NCI-H1930 (cell line): ENCODE data around the gene WDR93.
A peak's percentile ranks its signal among the peaks of the same experiment; 100 is the strongest.
"Not testable (repeated sequence)": the region's sequence is repeated elsewhere in the genome, so short reads cannot be mapped to it uniquely, and the experiment has no call there.

Source experiments
- DNase-seq, 2 experiments: peaks; one replicate each; lab custom pipeline; 2025; lab: John Stamatoyannopoulos, UW

WDR93 gene

DNA sequence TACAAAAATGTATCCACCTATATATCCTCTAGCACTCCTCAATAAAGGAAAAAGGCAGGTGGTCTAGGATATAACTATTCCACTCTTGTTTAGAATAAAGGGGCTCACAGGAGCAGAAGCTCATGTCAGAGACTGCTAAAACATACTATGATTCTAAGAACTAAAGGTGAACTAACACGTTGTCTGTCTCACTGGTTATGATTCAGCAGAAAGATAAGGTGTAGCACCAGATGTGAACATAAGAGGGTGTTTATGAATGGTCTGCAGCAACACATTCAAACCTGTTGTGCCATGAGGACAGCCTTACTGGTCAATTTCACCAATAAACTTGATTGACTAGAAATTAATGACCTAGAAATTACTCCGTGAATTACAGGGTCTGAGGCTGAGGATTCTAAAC lies 4.6 kb upstream of the WDR93 start:
- DNase-seq, result no peak

DNA sequence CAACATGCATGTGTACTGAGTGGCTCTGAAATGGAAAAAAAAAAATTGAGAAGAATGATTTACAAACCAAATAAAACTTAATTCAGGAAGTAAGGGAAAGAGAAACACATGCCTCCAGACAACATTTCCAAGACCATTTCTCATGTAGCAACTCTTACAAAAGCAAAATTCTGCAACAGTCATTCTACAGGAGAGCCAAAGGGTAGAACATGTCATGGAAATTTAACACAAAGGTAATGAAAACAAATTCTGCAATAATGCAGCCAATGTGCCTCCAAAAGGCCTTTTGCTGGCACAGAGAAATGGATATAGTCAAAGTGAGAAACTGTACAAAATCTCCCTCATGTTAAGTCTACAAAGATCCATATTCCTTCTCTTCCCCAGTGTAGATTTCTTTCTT lies 4.1 kb upstream of the WDR93 start:
- no peak for DNase-seq

DNA sequence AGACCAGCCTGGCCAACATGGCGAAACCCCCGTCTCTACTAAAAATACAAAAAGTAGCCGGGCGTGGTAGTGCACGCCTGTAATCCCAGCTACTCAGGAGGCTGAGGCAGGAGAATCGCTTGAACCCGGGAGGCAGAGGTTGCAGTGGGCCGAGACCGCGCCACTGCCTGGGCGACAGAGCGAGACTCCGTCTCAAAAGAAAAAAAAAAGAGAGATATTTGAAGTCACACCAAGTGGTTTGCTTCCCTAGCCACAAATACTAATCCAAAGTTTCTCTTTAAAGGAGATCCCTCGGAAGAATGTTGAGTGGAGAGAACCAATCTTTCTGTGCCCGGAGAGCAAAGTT lies 708 bp upstream of the WDR93 start:
- not testable (repeated sequence) for DNase-seq

DNA sequence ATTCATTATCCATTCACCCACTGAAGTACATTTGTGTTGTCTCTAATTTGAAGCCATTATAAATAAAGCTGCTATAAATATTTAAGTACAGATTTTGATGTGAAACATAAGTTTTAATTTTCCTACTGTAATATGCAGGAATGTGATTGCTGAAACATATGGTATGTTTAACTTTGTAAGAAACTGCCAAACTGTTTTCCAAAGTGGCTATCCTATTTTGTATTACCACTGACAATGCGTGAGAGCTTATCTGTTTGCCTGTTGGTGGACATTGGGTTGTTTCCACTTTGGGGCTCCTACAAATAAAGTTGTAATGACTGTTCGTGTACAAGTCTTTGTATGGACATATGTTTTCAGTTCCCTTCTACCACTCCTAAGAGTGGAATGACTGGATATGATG lies 2.5 kb downstream of the WDR93 start:
- DNase-seq, result no peak

DNA sequence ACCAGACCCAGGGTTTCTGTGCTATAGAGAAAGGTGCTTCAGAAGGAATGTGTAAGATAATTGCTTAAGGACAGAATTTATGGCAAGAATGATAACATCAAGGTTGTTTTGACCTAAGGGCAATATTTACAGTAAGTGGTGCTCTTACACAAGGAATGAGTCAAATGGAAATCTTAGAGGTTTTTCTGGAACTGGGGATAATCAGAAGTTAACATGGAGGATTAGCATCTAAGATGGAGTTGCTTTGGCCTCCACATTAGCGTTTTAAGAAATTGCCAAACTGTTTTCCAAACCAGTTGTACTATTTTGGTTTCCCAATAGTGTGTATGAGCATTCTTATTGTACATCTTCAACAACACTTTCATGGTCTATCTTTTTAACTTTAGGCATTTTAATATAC lies 3.1 kb downstream of the WDR93 start:
- DNase-seq, result no peak

DNA sequence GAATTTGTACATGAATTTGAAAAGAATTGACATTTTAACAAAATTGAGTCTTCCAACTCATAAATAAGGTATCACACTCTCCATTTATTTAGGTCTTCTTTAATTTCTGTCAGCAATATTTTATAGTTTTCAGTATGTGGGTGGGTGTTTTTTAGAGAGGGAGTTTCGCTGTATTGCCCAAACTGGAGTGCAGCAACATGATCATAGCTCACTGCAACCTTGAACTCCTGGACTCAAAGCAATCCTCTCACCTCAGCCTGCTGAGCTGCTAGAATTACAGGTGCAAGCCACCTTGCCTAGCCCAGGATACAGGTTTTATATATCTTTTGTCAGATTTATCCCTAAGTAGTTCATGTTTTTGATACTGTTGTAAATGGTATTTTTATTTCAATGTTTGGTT lies 4.6 kb downstream of the WDR93 start:
- DNase-seq, result no peak

DNA sequence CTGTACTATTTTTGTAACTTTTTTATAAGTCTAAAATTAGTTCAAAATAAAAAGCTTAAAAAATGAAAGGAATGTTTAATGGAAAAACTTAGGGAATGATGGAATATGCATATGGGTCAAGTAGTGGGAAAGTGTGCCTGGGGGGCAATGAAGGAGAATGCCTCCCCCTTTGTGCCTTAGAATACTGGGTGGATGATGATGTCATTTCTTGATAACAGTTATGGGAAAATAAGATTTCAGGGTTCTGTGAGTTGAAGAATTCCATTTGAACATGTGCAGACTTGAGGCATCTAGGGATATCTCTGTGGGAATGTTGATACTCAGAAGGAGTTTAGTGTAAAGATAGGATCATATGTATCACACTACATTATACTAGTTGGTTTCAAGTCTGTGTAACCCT lies 13.8 kb downstream of the WDR93 start:
- no peak for DNase-seq

DNA sequence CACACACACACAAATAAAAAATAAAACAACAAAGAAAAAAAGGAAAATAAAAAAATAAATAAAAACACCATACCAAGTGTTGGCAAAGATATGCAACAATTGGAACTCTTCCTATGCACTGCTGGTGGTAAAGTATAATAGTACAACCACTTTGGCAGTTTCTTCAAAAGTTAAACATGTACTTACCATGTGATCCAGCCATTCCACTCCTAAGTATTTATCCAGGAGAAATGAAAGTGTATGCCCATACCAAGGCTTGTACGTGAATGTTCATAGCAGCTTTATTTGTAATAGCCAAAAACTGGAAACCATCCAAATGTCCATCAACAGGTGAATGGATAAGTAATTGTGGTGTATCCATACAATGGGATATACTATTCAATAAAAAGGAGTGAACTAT lies 17.0 kb downstream of the WDR93 start:
- no peak for DNase-seq

DNA sequence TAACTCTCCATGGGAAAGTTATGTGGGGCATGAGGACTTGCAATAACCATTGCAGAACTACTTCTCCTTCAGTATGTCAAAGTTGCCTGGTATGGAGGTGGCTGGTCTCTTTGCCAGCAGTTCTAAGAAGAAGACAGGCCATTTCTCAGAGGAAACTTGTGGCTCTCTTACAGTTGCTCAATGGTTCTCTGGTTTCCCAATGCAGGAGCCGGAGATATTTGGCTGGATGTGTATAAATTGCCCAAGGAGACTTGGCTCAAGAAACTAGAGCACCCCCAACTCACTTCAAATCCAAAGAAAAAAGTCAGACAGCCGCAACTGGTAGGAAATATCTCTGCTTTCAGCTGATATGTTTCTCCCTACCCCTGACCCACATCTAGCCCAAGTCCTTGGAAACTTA lies 24.2 kb downstream of the WDR93 start:
- DNase-seq, result no peak

DNA sequence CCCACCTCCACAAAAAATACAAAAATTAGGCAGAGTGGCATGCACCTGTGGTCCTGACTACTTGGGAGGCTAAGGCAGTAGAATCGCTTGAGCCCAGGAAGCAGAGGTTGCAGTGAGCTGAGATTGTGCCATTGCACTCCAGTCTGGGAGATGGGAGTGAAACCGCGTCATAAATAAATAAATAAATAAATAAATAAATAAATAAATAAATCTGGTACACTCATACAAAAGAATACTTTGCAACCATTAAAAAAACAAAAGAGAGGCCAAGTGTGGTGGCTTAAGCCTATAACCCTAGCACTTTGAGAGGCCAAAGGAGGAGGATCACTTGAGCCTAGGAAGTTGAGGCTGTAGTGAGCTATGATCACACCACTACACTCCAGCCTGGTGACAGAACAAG lies 32.4 kb downstream of the WDR93 start:
- no peak for DNase-seq

DNA sequence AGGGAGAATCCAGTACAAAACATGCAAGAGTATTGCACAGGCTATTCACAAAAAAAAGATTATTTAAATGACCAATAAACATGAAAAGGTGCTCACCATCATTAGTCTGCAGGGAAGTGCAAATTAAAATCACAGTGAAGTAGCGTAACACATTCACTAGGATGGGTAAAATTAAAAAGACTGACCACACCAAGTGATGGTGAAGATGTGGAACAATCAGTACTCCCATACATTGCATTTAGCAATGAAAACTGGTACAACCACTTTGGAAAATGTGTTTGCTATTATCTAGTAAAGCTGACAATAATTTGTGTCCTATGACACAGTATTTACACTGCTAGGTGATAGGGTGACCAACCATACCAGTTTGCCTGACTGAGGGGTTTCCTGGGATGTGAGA lies 34.0 kb downstream of the WDR93 start:
- DNase-seq, result no peak

DNA sequence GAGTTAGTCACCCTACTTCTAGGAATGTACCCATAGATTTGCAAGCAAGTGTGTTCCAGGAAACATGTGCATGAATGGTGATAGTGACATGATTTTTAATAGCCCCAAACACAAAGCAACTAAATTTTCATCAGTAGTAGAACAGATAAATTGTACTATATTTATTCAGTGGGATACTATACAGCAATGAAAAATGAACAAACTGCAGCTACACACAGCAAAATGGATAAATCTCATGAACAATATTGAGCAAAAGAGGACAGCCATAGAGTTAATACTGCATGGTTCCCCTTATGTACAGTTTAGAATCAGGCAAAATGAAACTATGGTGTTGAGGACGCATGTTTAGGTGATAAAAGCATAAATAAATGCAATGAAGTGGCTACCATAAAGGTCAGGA lies 34.5 kb downstream of the WDR93 start:
- DNase-seq, result no peak

DNA sequence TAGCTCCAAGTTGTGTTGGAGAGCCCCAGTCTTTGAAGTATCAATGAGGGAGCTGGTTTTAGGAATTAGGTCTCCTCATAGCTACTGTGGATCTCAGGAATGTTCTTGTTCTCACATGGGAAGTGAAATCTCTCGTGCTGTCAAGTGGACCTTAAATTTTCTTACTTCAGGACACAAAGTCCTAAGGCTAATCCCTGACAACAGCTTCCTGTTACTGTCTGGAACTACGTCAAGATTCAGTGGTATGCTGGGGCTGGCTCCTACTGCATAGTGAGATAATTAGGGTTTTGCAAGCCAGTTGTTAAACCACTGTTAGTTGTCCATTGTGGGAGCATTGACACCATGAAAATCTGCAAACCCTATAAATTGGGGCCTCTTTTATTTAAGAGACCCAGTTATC lies 37.6 kb downstream of the WDR93 start:
- no peak for DNase-seq

DNA sequence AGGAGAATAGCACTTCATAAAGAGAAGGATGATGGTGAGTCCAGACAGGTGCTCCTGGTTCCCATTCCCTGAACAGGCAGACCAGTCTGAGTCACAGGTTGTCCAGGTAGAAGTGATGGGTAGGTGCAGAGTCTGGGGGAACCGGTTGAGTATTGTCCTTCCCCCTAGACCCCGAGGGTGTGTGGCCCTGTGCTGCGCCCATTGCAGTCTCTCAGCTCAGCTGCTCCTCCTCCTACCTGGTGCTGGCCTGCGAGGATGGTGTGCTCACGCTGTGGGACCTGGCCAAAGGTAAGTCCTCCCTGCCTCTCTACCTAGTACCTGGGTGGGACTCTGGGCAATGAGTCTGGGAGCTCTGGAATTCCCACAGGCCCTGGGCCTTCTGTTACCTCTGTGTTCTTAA lies 40.7 kb downstream of the WDR93 start:
- no peak for DNase-seq

DNA sequence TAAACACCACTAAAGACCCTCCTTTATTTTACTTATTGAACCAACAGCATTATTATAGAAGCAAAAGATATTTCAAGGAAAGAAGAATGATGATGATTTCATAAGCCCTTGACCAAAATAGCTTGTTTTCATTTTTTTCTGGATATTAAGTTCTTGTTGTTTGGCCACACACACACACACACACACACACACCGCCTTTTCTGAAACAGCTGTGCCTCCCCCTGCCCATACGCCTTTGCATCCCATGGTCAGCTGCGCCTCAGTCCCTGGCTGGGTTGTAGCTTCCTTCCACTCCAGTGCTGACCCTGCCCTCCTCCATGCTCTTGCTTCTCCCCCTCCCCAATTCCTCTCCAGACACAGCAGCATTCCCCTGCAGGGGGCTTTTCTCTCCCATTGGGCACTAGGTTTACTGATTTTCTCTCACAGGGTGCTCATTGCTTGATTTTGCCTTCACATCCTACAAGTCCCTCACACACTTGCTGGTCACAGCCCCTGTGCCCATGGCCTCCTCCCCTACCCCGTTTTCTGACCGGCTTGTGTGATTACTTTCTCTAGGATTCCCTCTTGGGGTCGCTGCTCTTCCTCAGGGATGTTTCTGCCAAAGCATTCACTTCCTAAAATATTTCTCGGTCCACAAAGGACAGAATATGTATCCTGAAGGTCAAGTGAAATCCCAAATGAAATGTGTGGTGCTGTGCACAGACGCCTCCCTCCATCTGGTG lies 42.0 kb downstream of the WDR93 start:
- DNase-seq, result no peak

DNA sequence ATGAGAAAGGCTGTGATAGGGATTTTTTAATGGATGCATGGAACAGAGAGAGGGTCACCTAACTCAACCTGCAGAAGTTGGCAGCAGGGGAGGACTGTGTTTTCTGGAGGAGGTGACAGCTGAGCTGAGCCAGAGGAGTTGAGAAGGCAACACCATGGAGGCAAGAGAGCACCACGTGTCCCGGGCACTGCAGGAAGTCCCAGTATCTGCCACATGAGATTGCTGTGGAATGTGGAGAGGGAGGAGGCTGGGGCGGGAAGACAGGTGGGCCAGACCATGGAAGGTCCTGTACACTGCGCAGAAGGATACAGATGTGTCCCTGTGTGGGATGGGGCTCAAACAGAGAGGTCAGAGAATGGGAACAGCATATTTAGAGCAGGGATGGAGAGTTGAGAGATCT lies 45.2 kb downstream of the WDR93 start:
- no peak for DNase-seq

DNA sequence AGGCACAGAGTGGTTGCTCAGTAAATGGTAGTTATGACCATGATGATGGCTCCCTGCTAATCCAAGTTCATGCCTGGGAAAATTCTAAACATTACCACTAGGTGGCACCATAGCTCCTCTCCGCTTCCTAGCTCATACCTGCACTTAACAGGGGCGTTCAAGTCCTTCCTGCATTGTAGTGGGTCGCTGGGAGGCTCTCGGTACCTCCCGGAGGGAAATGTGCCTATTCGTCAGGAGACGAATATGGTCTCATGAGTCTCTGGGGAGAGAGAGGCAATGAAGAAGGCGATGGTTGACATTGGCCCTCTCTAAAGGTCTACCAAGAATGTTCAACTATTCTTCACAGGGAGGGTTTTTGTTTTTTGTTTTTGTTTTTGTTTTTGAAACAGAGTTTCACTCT lies 49.5 kb downstream of the WDR93 start:
- DNase-seq, result peak; percentile 32 to 60

DNA sequence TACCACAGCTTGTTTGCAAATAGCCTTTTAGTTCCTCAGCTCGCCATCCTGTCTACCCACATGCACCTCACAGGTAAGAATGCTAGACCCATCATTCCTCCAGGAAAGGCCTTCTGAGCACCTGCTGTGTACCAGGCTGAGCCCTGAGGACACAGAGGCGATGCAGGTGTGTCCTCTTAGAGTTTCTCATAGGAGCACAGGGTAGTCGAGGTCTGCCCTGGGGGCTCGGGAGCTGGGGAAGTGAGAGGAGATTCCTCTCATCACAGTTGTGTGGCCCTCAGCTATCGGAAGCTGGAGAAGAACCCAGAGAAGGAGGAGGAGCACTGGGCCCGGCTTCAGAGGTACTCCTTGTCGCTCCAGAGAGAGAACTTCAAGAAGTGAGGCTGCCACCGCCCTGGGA lies 52.4 kb downstream of the WDR93 start:
- no peak for DNase-seq

DNA sequence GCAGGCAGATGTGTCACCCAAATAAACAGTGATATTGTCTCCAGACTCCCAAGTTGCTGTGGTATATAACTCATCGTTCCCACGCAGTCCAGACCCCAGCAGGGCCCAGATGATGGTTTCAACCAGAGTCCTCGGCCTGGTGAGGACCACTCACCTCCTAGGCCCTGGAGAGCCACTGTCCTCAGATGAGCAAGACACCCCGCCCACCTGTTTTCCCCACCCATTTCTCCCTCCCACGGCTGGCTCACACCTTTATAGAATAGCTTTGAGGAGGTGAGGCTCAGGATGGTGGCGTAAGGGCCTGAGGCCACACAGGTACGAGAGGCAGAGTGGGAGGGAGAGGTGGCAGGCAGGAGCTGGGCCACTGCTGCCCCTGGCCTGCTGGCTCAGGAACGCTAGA lies 53.0 kb downstream of the WDR93 start:
- DNase-seq, result no peak

DNA sequence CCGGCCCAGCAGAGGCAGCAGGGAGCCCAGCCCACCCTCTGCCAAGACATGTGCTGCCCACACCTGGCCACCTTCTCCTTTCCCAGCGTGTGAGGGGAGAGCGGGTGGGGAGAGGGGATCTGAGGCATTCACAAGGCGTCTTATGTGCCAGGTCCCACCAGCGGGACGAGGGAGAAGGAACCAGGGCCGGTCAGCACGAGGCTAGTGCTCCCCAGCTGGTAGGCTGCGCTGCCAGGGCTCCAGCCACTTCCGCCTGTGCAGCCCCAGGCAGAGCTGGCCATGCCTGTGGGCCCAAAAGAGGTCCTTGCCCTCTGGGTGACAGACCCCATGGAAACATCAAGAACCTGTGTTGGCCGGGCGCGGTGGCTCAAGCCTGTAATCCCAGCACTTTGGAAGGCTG lies 54.5 kb downstream of the WDR93 start:
- DNase-seq, result no peak

DNA sequence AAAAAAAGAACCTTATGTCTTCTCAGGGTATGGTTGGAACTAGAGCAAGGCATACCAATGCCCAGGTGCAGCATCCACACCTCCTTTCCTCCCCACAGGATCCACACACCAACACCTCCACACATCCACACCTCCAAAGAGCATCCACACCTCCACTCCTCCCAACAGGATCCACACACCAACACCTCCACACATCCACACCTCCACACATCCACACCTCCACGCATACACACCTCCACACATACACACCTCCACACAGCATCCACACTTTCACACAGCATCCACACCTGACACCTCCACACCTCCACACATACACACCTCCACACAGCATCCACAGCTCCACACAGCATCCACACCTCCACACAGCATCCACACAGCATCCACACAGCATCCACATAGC lies 55.2 kb downstream of the WDR93 start:
- DNase-seq, result no peak

DNA sequence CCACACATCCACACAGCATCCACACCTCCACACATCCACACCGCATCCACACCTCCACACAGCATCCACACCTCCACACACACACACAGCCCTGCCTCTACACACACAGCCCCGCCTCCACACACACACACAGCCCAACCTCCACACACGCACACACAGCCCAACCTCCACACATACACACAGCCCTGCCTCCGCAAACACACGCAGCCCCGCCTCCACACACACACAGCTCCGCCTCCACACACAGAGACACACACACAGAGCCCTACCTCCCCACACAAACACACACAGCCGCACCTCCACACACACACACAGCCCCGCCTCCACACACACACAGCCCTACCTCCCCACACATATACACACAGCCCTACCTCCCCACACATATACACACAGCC lies 55.8 kb downstream of the WDR93 start:
- DNase-seq, result no peak

DNA sequence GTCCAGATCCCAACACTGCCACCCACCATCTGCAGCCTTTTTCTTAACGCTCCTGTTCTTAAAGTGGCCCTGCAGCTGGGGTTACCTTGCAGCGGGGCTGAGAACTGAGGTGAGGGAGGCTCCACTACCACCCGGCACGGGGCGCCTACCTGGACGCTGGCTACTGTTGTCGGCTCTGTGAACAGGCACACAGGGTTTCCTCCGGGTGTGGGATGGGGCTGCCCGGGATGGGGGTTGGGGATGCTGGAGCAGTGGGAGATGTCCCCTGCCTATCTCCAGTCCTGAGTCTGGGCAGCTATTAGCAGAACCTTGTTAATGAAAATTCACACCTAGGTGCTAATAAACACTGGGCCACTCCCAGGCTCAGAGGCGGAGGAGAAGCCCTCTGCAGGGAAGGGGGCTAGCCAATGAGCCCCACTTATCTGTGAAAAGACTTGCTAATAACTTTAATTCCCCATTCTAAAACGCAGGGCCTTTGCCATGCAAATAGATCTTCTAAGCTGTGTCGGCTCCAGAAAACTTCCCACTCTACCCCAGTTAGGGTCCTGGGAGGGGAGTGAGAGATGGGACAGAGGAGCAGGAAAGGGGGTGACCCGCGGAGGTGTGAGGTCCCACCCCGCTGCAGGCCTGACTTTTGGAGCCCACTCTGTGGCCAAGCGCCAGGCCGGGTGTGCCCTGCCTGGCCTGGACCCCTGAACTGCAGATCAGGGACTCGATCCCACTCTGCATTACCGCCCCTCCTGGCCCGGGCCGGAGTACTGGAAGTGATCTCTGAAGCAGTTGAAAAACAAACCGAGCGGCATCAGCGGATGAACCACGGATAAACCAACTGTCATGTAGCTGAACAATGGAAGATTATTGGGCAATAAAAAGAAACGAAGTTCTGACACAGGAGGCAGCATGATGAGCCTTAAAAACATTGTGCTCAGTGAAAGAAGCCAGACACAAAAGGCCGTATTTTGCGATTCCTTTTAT lies 57.4 kb downstream of the WDR93 start:
- DNase-seq, result no peak

DNA sequence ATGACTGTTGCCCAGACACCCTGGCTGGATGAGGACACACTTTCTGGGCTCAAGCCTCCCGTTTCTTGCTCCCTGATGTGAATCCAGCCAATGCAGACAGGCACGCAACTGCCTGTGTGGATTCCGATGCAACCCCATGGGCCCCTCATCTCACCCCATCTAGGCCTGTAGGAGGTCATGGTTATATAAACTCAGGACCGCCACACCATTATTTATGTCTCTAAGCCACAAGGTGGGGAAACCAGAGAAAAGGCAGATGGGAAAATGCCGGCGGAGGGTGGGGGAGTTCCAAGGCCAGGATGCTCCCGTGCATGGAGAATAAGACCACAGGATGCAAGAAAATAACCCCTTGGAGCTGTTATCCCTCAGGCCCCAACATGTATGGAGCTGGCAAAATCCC lies 58.4 kb downstream of the WDR93 start:
- DNase-seq, result no peak
